A549 (cell line): ENCODE measurements around the gene HTRA1. TPM values are rescaled to one million over a fixed set of nuclear protein-coding genes. Genes with fewer than 3 reads are reported as not detected.

Experiments used
- ATAC-seq, 2 experiments: fragments of 200-7000 bp in 1 of 2; fragments of >200 bp in 1 of 2; cut with Nextera tagmentation in 1 of 2; cut with Tn5 transposase in 1 of 2; 3 replicates each; pipeline versions ENCODE4 v1.8.0 to v1.9.1; 2018 to 2020; ENCODE audit warnings: mild to moderate bottlenecking in 1 of 2, moderate library complexity in 1 of 2
- CTCF ChIA-PET: fragments of 300-600 bp; sonication (Branson Sonifier 250); formaldehyde crosslinking; extraction: SDS; loops from one replicate; lab custom pipeline; 2021; ENCODE audit warnings: antibody characterized with exemption, inconsistent platforms; lab: Yijun Ruan, JAX
- POLR2A ChIA-PET: fragments of 350-600 bp; formaldehyde crosslinking; extraction: SDS; loops from one replicate; lab custom pipeline; 2021; ENCODE audit warnings: antibody characterized with exemption, inconsistent platforms; lab: Yijun Ruan, JAX
- DNase-seq, 2 experiments: peaks; one replicate each; pipeline versions ENCODE4 v3.0.0 to v3.0.0-alpha.2; 2011 to 2016; ENCODE audit warnings: low read depth in 1 of 2, low spot score in 1 of 2
- FAIRE-seq: peaks from 2 replicates; lab custom pipeline; 2011; peaks lifted over from hg19 to GRCh38; lab: Jason Lieb, UNC
- H3K27ac ChIP-seq, 2 experiments: fragments of >200 bp; sonication (Bioruptor Twin); formaldehyde crosslinking; 3 replicates each; pipeline ENCODE4 v1.5.1; 2016 to 2017
- H3K4me1 ChIP-seq: fragments of >200 bp; sonication (Bioruptor Twin); formaldehyde crosslinking; 3 replicates; pipeline ENCODE4 v1.6.1; 2016
- H3K4me2 ChIP-seq: fragments of >200 bp; sonication (Bioruptor Twin); formaldehyde crosslinking; 3 replicates; pipeline ENCODE4 v1.6.1; 2016
- H3K4me3 ChIP-seq: fragments of >200 bp; sonication (Bioruptor Twin); formaldehyde crosslinking; 3 replicates; pipeline ENCODE4 v1.5.1; 2016
- H3K9me3 ChIP-seq: fragments of >200 bp; sonication (Bioruptor Twin); formaldehyde crosslinking; 3 replicates; pipeline ENCODE4 v1.6.1; 2016
- CEBPB ChIP-seq, 2 experiments: fragments of >200 bp in 1 of 2; sonication (Bioruptor Twin) in 1 of 2; formaldehyde crosslinking in 1 of 2; IDR thresholded peaks; 2 replicates each; pipeline ENCODE4 v1.6.1; 2012 to 2016
- CHD2 ChIP-seq: fragments of 150-350 bp; IDR thresholded peaks from 2 replicates; pipeline ENCODE4 v1.6.1; 2014; ENCODE audit warnings: low read length; ENCODE audit not compliant: partially characterized antibody
- EHMT2 ChIP-seq: fragments of 200-600 bp; sonication (generic); IDR thresholded peaks from 2 replicates; pipeline ENCODE4 v1.6.1; 2016; ENCODE audit warnings: antibody characterized with exemption, low read depth, mild to moderate bottlenecking, moderate library complexity
- EP300 ChIP-seq, 2 experiments: fragments of >200 bp; sonication (Bioruptor Twin); formaldehyde crosslinking; IDR thresholded peaks; 2 replicates in 1 of 2; 3 replicates in 1 of 2; pipeline ENCODE4 v1.6.1; 2016 to 2017
- FOSL2 ChIP-seq, 2 experiments: fragments of 450-650 bp in 1 of 2; fragments of >200 bp in 1 of 2; sonication (Bioruptor Twin) in 1 of 2; formaldehyde crosslinking; IDR thresholded peaks; 2 replicates each; pipeline versions ENCODE4 v1.5.0 to v1.6.1; 2016 to 2020; ENCODE audit warnings: mild to moderate bottlenecking in 1 of 2, moderate library complexity in 1 of 2
- HDAC2 ChIP-seq: fragments of 200-600 bp; sonication (generic); IDR thresholded peaks from 2 replicates; pipeline ENCODE4 v1.6.1; 2016
- HMGXB4 ChIP-seq: fragments of 250-450 bp; sonication (Bioruptor Pico); IDR thresholded peaks from 2 replicates; pipeline ENCODE4 v1.5.0; 2021; ENCODE audit warnings: mild to moderate bottlenecking, moderate library complexity, borderline replicate concordance
- HOXB5 ChIP-seq: fragments of 250-450 bp; sonication (Bioruptor Pico); IDR thresholded peaks from 2 replicates; pipeline ENCODE4 v1.5.0; 2020; ENCODE audit warnings: mild to moderate bottlenecking, moderate library complexity
- JUNB ChIP-seq: fragments of >200 bp; sonication (Bioruptor Twin); formaldehyde crosslinking; IDR thresholded peaks from 2 replicates; pipeline ENCODE4 v1.6.1; 2016
- MAX ChIP-seq: IDR thresholded peaks from 2 replicates; pipeline ENCODE4 v1.6.1; 2012
- MAZ ChIP-seq: fragments of 150-350 bp; IDR thresholded peaks from 2 replicates; pipeline ENCODE4 v1.6.1; 2014; ENCODE audit warnings: antibody characterized with exemption, low read depth, low read length, borderline replicate concordance
- MYC ChIP-seq: IDR thresholded peaks from 2 replicates; pipeline ENCODE4 v1.6.1; 2012; ENCODE audit warnings: mild to moderate bottlenecking, inconsistent platforms, low read length, improper control_type of control experiment, borderline replicate concordance
- POLR2A ChIP-seq: IDR thresholded peaks from 2 replicates; pipeline ENCODE4 v1.6.1; 2012; ENCODE audit warnings: mild to moderate bottlenecking, low read length
- RFX5 ChIP-seq: fragments of 450-650 bp; IDR thresholded peaks from 2 replicates; pipeline ENCODE4 v1.7.1; 2014; ENCODE audit warnings: antibody characterized with exemption, mild to moderate bottlenecking, moderate library complexity
- ZC3H11A ChIP-seq: fragments of 450-650 bp; IDR thresholded peaks from 2 replicates; pipeline ENCODE4 v1.6.1; 2014; ENCODE audit warnings: antibody characterized with exemption, mild to moderate bottlenecking
- ZSCAN20 ChIP-seq: fragments of 250-450 bp; sonication (Bioruptor Pico); IDR thresholded peaks from 2 replicates; pipeline ENCODE4 v1.8.0; 2022; ENCODE audit warnings: mild to moderate bottlenecking, moderate library complexity
- WGBS: methylation state at CpG from one replicate; pipeline ENCODE4 v1.1.6; 2017; ENCODE audit errors: missing lambda C conversion rate; 5-methylcytosine and 5-hydroxymethylcytosine counted together
- polyA plus RNA-seq, 4 experiments: library from polyadenylated mRNA; depleted of rRNA in 3 of 4; stranded (reverse); fragments of >200 nt; fragmentation: RNase III in 1 of 4; extraction: RNeasy Plus Mini Kit Qiagen cat#74134 plus additional on column Dnase treatment in 1 of 4; gene quantifications; 2 replicates in 3 of 4; 3 replicates in 1 of 4; pipeline ENCODE4 v1.2.3, GENCODE V29; 2011 to 2017
- TF ChIP-seq, protein P1 (sequence below): fragments of >200 bp; sonication (Bioruptor Twin); formaldehyde crosslinking; IDR thresholded peaks from 2 replicates; pipeline ENCODE4 v1.6.1; 2016
- TF ChIP-seq, protein P2 (sequence below): fragments of 150-350 bp; IDR thresholded peaks from 2 replicates; pipeline ENCODE4 v1.6.1; 2014; ENCODE audit warnings: low read depth, mild to moderate bottlenecking, low read length
- TF ChIP-seq, protein P3 (sequence below): fragments of >200 bp; sonication (Bioruptor Twin); formaldehyde crosslinking; IDR thresholded peaks from 3 replicates; pipeline ENCODE4 v1.6.1; 2016
- TF ChIP-seq, protein P4 (sequence below): fragments of >200 bp; sonication (Bioruptor Twin); formaldehyde crosslinking; IDR thresholded peaks from 3 replicates; pipeline ENCODE4 v1.5.1; 2016
- TF ChIP-seq, protein P5 (sequence below): IDR thresholded peaks from 2 replicates; pipeline ENCODE4 v1.6.1; 2012

The HTRA1 gene
- polyA plus RNA-seq, 2 of the 4 experiments (the other 2 are of a cell fraction), result 50.7 to 65.6 TPM

DNA sequence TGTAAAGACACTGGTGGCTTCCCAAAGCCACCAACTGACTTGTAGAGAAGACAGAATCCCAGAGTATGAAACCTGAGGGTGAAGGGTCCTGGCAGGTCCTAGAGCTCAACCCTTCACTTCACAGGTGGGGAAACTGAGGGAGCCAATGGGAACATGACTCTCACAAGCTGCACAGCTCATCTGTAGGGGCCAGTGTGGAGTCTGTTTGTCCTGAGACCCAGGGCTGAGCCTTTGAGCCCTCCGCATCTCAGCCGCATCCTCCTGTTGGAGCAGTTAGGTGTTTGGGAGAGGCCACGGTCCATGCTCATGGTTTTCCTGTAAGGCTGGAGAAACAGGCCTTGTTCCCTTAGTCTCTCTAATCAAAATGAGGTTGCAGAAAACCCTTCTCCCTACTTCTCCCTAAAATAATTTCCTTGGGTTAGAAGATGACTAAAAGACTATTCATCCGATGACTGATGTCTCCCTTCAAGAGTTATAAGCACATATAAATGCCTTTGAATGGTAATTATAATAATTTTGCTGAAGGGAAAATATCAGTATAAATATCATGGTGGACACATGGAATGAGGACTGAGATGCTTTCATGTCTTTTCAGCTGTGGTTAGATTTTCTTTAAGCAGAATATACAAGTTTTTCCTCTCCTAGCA is 10.3 kb downstream of the HTRA1 start:
- peaks cover 24% of the 10 kb centered on the region for H3K4me1 ChIP-seq

DNA sequence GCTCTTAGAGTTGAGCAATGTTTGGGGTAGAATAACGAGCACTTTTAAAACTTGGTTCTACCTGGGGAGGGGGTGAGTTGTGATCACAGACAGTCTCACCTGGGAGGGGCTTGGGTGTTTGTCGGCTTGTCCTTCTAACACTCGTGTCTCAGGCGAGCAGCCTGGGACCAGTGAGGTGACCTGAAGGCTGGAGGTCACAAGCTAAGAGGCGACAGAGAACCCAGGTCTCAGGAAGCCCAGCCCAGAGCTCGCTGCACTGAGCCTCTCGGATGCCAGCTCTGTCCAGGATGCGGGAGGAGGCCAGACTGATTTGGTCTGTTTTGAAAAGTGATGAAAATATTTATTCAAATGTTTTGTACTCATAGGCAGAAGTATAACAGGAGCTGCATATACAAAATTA is 11.8 kb downstream of the HTRA1 start:
- Histone ChIP-seq H3K4me1 (peaks cover 20% of the 10 kb centered on the region), H3K27ac (no peak overlapping the region; a peak in 1 of 6 replicates), H3K4me3 (no peak overlapping the region)
- ATAC-seq (no peak), FAIRE-seq (no peak), DNase-seq (no peak)
- TF ChIP-seq HDAC2, result no peak
- TF ChIP-seq MAZ, result no peak
- TF ChIP-seq MYC, result no peak
- no peak for TF ChIP-seq EP300 (IDR thresholded peaks at IDR 0.05)
- TF ChIP-seq EHMT2, result no peak
- TF ChIP-seq ZC3H11A, result no peak
- no peak for TF ChIP-seq HOXB5 (CRISPR knock-in tag)
- TF ChIP-seq POLR2A, result no peak
- no peak for TF ChIP-seq CHD2
- TF ChIP-seq, protein P1, sequence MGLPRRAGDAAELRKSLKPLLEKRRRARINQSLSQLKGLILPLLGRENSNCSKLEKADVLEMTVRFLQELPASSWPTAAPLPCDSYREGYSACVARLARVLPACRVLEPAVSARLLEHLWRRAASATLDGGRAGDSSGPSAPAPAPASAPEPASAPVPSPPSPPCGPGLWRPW, result no peak
- TF ChIP-seq JUNB, result no peak
- TF ChIP-seq RFX5, result no peak
- TF ChIP-seq, protein P2, sequence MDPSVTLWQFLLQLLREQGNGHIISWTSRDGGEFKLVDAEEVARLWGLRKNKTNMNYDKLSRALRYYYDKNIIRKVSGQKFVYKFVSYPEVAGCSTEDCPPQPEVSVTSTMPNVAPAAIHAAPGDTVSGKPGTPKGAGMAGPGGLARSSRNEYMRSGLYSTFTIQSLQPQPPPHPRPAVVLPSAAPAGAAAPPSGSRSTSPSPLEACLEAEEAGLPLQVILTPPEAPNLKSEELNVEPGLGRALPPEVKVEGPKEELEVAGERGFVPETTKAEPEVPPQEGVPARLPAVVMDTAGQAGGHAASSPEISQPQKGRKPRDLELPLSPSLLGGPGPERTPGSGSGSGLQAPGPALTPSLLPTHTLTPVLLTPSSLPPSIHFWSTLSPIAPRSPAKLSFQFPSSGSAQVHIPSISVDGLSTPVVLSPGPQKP, result no peak
- no peak for TF ChIP-seq ZSCAN20
- TF ChIP-seq, protein P3, sequence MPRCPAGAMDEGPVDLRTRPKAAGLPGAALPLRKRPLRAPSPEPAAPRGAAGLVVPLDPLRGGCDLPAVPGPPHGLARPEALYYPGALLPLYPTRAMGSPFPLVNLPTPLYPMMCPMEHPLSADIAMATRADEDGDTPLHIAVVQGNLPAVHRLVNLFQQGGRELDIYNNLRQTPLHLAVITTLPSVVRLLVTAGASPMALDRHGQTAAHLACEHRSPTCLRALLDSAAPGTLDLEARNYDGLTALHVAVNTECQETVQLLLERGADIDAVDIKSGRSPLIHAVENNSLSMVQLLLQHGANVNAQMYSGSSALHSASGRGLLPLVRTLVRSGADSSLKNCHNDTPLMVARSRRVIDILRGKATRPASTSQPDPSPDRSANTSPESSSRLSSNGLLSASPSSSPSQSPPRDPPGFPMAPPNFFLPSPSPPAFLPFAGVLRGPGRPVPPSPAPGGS, result no peak
- TF ChIP-seq HMGXB4, result no peak
- no peak for TF ChIP-seq FOSL2 (IDR thresholded peaks at IDR 0.05)
- no peak for TF ChIP-seq FOSL2 (CRISPR knock-in tag; IDR thresholded peaks at IDR 0.05)
- no peak for TF ChIP-seq MAX
- TF ChIP-seq, all 56 proteins: peak for 0
- CTCF ChIA-PET, result interaction anchor here (1.3 to 1.5 kb wide), 2 partner anchors 38 to 205 kb away, joined by 3 read pairs; no protein-coding TSS in a partner anchor
- Histone ChIP-seq H3K4me2 (no peak overlapping the region), H3K9me3 (no peaks in the 10 kb centered on the region)
- WGBS, result 97% methylated on average over 7 of the region's 8 CpGs
- POLR2A ChIA-PET, result no interaction called here

More for the DNA sequence above, 10.3 kb downstream of the HTRA1 start:
- CTCF ChIA-PET, result interaction anchor here (0.5 to 4.1 kb wide), 7 partner anchors 10 to 277 kb away, joined by 3 to 11 read pairs (median 3); partner anchors contain the start of gene HTRA1
- TF ChIP-seq HOXB5 (CRISPR knock-in tag), result no peak
- TF ChIP-seq, protein P4, sequence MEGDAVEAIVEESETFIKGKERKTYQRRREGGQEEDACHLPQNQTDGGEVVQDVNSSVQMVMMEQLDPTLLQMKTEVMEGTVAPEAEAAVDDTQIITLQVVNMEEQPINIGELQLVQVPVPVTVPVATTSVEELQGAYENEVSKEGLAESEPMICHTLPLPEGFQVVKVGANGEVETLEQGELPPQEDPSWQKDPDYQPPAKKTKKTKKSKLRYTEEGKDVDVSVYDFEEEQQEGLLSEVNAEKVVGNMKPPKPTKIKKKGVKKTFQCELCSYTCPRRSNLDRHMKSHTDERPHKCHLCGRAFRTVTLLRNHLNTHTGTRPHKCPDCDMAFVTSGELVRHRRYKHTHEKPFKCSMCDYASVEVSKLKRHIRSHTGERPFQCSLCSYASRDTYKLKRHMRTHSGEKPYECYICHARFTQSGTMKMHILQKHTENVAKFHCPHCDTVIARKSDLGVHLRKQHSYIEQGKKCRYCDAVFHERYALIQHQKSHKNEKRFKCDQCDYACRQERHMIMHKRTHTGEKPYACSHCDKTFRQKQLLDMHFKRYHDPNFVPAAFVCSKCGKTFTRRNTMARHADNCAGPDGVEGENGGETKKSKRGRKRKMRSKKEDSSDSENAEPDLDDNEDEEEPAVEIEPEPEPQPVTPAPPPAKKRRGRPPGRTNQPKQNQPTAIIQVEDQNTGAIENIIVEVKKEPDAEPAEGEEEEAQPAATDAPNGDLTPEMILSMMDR, result no peak
- TF ChIP-seq RFX5, result no peak
- TF ChIP-seq MAZ, result no peak
- TF ChIP-seq POLR2A, result no peak
- TF ChIP-seq EHMT2, result no peak
- no peak for TF ChIP-seq CEBPB (IDR thresholded peaks at IDR 0.05)
- TF ChIP-seq, protein P5, sequence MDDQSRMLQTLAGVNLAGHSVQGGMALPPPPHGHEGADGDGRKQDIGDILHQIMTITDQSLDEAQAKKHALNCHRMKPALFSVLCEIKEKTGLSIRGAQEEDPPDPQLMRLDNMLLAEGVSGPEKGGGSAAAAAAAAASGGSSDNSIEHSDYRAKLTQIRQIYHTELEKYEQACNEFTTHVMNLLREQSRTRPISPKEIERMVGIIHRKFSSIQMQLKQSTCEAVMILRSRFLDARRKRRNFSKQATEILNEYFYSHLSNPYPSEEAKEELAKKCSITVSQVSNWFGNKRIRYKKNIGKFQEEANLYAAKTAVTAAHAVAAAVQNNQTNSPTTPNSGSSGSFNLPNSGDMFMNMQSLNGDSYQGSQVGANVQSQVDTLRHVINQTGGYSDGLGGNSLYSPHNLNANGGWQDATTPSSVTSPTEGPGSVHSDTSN, result no peak
- Histone ChIP-seq H3K4me2 (peak overlapping the region; percentile 24; the same call in 2 of the 3 replicates), H3K9me3 (no peaks in the 10 kb centered on the region), H3K27ac (peak overlapping the region in 1 of 2 experiments; percentile 46; a peak in 3 of 6 replicates), H3K4me3 (no peak overlapping the region)
- POLR2A ChIA-PET, result no interaction called here
- WGBS, result 88% methylated on average over 4 of the region's 4 CpGs
- FAIRE-seq (no peak), ATAC-seq (no peak), DNase-seq (no peak)
